H1 (cell line): ENCODE measurements around the gene NANOS2. TPM values are rescaled to one million over a fixed set of nuclear protein-coding genes. Genes with fewer than 3 reads are reported as not detected.
A peak's percentile ranks its signal among the peaks of the same experiment; 100 is the strongest.

ENCODE experiments used
- CTCF ChIA-PET: fragments of 300-600 bp; sonication (Branson Sonifier 250); formaldehyde crosslinking; loops from one replicate; lab custom pipeline; 2021; ENCODE audit not compliant: partially characterized antibody; lab: Charles Lee
- POLR2A ChIA-PET: fragments of 300-600 bp; sonication (Branson Sonifier 250); formaldehyde crosslinking; loops from one replicate; lab custom pipeline; 2021; ENCODE audit warnings: inconsistent platforms; ENCODE audit not compliant: partially characterized antibody; lab: Charles Lee
- DNase-seq, 2 experiments: peaks; one replicate each; pipeline versions ENCODE4 v3.0.0 to v3.0.0-alpha.2; 2010 to 2022; ENCODE audit warnings: low spot score in 2 of 2, low read depth in 1 of 2, mixed read lengths in 1 of 2
- FAIRE-seq: peaks from 2 replicates; lab custom pipeline; 2011; peaks lifted over from hg19 to GRCh38; lab: Jason Lieb, UNC
- H2AFZ ChIP-seq: 2 replicates; pipeline ENCODE4 v1.8.1; 2012; ENCODE audit warnings: low read length, inconsistent platforms
- H2AK5ac ChIP-seq: 2 replicates; pipeline ENCODE4 v1.6.1; 2013; ENCODE audit warnings: low read depth, low read length
- H2BK120ac ChIP-seq: replicated peaks from 2 replicates; pipeline ENCODE3; 2013; ENCODE audit warnings: low read depth, low read length, inconsistent platforms
- H2BK12ac ChIP-seq: 2 replicates; pipeline ENCODE4 v1.6.1; 2013; ENCODE audit warnings: low read depth, low read length
- H2BK15ac ChIP-seq: 2 replicates; pipeline ENCODE4 v1.6.1; 2013; ENCODE audit warnings: low read length
- H2BK20ac ChIP-seq: 2 replicates; pipeline ENCODE4 v1.6.1; 2013; ENCODE audit warnings: low read length
- H2BK5ac ChIP-seq: 2 replicates; pipeline ENCODE4 v1.6.1; 2013; ENCODE audit warnings: low read depth, low read length
- H3K14ac ChIP-seq: 2 replicates; pipeline ENCODE4 v1.6.1; 2013; ENCODE audit warnings: inconsistent platforms; ENCODE audit not compliant: insufficient read length
- H3K18ac ChIP-seq: 2 replicates; pipeline ENCODE4 v1.6.1; 2013; ENCODE audit warnings: low read length; ENCODE audit errors: extremely low read depth
- H3K23ac ChIP-seq: 2 replicates; pipeline ENCODE4 v1.6.1; 2013; ENCODE audit warnings: inconsistent platforms; ENCODE audit not compliant: insufficient read length
- H3K23me2 ChIP-seq: 2 replicates; pipeline ENCODE4 v1.6.1; 2013; ENCODE audit warnings: low read depth, low read length
- H3K27ac ChIP-seq: 2 replicates; pipeline ENCODE4 v1.6.1; 2011; ENCODE audit warnings: low read depth, low read length, inconsistent platforms
- H3K27me3 ChIP-seq, 4 experiments: replicated peaks in 1 of 4; 1 replicate in 1 of 4; 2 replicates in 3 of 4; pipeline versions ENCODE4 v1.6.1 to v1.8.1; 2011 to 2013; ENCODE audit warnings: low read length in 3 of 4, mild to moderate bottlenecking in 3 of 4, inconsistent platforms in 2 of 4, mixed read lengths in 2 of 4, moderate library complexity in 1 of 4; ENCODE audit not compliant: control insufficient read depth in 3 of 4, insufficient read depth in 3 of 4; ENCODE audit errors: extremely low read depth in 1 of 4
- H3K36me3 ChIP-seq, 4 experiments: 2 replicates each; pipeline versions ENCODE4 v1.6.1 to v1.8.1; 2011 to 2013; ENCODE audit warnings: mild to moderate bottlenecking in 4 of 4, low read length in 3 of 4, moderate library complexity in 2 of 4, control low read depth in 1 of 4, inconsistent platforms in 1 of 4; ENCODE audit not compliant: insufficient read depth in 4 of 4, control insufficient read depth in 2 of 4
- H3K4ac ChIP-seq: replicated peaks from 2 replicates; pipeline ENCODE3; 2013; ENCODE audit warnings: low read length, low read depth, mixed read lengths, inconsistent platforms; ENCODE audit not compliant: insufficient read length
- H3K4me1 ChIP-seq, 4 experiments: replicated peaks in 1 of 4; 1 replicate in 1 of 4; 2 replicates in 3 of 4; pipeline versions ENCODE4 v1.6.1 to v1.8.1; 2011 to 2013; ENCODE audit warnings: low read length in 3 of 4, inconsistent platforms in 2 of 4, mixed read lengths in 1 of 4; ENCODE audit not compliant: insufficient read depth in 4 of 4, control insufficient read depth in 3 of 4
- H3K4me2 ChIP-seq, 2 experiments: 2 replicates each; pipeline versions ENCODE4 v1.6.1 to v1.8.1; 2011 to 2013; ENCODE audit warnings: low read depth in 2 of 2, low read length in 2 of 2, control low read depth in 1 of 2, inconsistent platforms in 1 of 2, mild to moderate bottlenecking in 1 of 2; ENCODE audit not compliant: insufficient read depth in 1 of 2
- H3K4me3 ChIP-seq, 4 experiments: fragments of 200-600, 300-600 bp in 1 of 4; sonication (generic), shearing (Covaris generic), sonication (Bioruptor Twin) in 1 of 4; 2 replicates each; pipeline versions ENCODE4 v1.5.1 to v1.8.1; 2011 to 2016; ENCODE audit warnings: low read length in 4 of 4, low read depth in 3 of 4, control low read depth in 2 of 4, inconsistent platforms in 2 of 4, mild to moderate bottlenecking in 2 of 4, mixed read lengths in 1 of 4, moderate library complexity in 1 of 4; ENCODE audit not compliant: insufficient read depth in 2 of 4; ENCODE audit errors: extremely low read depth in 1 of 4
- H3K56ac ChIP-seq: replicated peaks from 2 replicates; pipeline ENCODE3; 2013; ENCODE audit warnings: low read depth, mild to moderate bottlenecking, mixed read lengths, low read length, inconsistent platforms; ENCODE audit not compliant: insufficient read length
- H3K79me1 ChIP-seq: 2 replicates; pipeline ENCODE4 v1.6.1; 2013; ENCODE audit warnings: low read depth, low read length, control low read depth
- H3K79me2 ChIP-seq, 2 experiments: 2 replicates each; pipeline versions ENCODE4 v1.6.1 to v1.8.1; 2012 to 2013; ENCODE audit warnings: low read length in 2 of 2, mild to moderate bottlenecking in 2 of 2, inconsistent platforms in 1 of 2; ENCODE audit not compliant: insufficient read depth in 2 of 2, control insufficient read depth in 1 of 2
- H3K9ac ChIP-seq, 4 experiments: replicated peaks in 1 of 4; 1 replicate in 1 of 4; 2 replicates in 3 of 4; pipeline versions ENCODE4 v1.6.1 to v1.8.1; 2011 to 2013; ENCODE audit warnings: low read depth in 3 of 4, low read length in 3 of 4, control low read depth in 2 of 4, mild to moderate bottlenecking in 2 of 4, moderate library complexity in 2 of 4, inconsistent platforms in 1 of 4; ENCODE audit errors: extremely low read depth in 1 of 4
- H3K9me3 ChIP-seq, 2 experiments: 2 replicates each; pipeline versions ENCODE4 v1.6.1 to v1.8.1; 2012 to 2013; ENCODE audit warnings: mild to moderate bottlenecking in 2 of 2, moderate library complexity in 2 of 2, control low read depth in 1 of 2, inconsistent platforms in 1 of 2, low read depth in 1 of 2, low read length in 1 of 2, mixed read lengths in 1 of 2; ENCODE audit not compliant: insufficient read depth in 2 of 2
- H4K20me1 ChIP-seq, 2 experiments: replicated peaks in 1 of 2; 2 replicates each; pipeline versions ENCODE3 to v1.8.1; 2011 to 2013; ENCODE audit warnings: inconsistent platforms in 2 of 2, low read length in 2 of 2, mild to moderate bottlenecking in 1 of 2; ENCODE audit not compliant: insufficient read depth in 2 of 2, control insufficient read depth in 1 of 2
- H4K5ac ChIP-seq: 2 replicates; pipeline ENCODE4 v1.6.1; 2013; ENCODE audit warnings: low read length, low read depth, mixed read lengths, inconsistent platforms; ENCODE audit not compliant: insufficient read length
- H4K8ac ChIP-seq: 2 replicates; pipeline ENCODE4 v1.8.0; 2013; ENCODE audit warnings: mild to moderate bottlenecking, moderate library complexity, low read length, inconsistent platforms; ENCODE audit not compliant: insufficient read depth; ENCODE audit errors: extremely low read depth
- H4K91ac ChIP-seq: replicated peaks from 2 replicates; pipeline ENCODE3; 2013; ENCODE audit warnings: low read length, mixed read lengths, inconsistent platforms; ENCODE audit not compliant: insufficient read length
- ASH2L ChIP-seq: fragments of 200-600, 300-600 bp; sonication (generic); IDR thresholded peaks from one replicate; pipeline ENCODE4 v1.7.1; 2017; ENCODE audit warnings: low read length
- CEBPB ChIP-seq: IDR thresholded peaks from 2 replicates; pipeline ENCODE4 v1.6.1; 2012; ENCODE audit warnings: low read depth, low read length
- CHD2 ChIP-seq: IDR thresholded peaks from 2 replicates; pipeline ENCODE4 v1.6.1; 2012; ENCODE audit warnings: low read length, improper control_type of control experiment
- CREB1 ChIP-seq: IDR thresholded peaks from 2 replicates; pipeline ENCODE4 v1.6.1; 2012; ENCODE audit warnings: inconsistent platforms
- EZH2 ChIP-seq: fragments of 200-600 bp; sonication (generic); IDR thresholded peaks from 2 replicates; pipeline ENCODE4 v1.7.1; 2012; ENCODE audit warnings: low read depth, mild to moderate bottlenecking, moderate library complexity, low read length, inconsistent platforms; ENCODE audit not compliant: severe bottlenecking
- TBP ChIP-seq: IDR thresholded peaks from 2 replicates; pipeline ENCODE4 v1.6.1; 2011; ENCODE audit warnings: low read depth, low read length, improper control_type of control experiment
- WGBS, 2 experiments: shearing (Covaris generic) in 1 of 2; methylation state at CpG; one replicate each; pipeline versions ENCODE4 v1.1.6 to v1.1.7; 2013 to 2015; ENCODE audit warnings: low lambda C conversion rate in 2 of 2, mixed read lengths in 2 of 2, inconsistent platforms in 1 of 2, low coverage in 1 of 2, missing lambda C conversion rate in 1 of 2; ENCODE audit not compliant: insufficient replicate concordance in 2 of 2, insufficient coverage in 1 of 2, insufficient read length in 1 of 2; ENCODE audit errors: extremely low coverage in 1 of 2, missing lambda C conversion rate in 1 of 2; 5-methylcytosine and 5-hydroxymethylcytosine counted together
- polyA plus RNA-seq, 7 experiments: library from polyadenylated mRNA; depleted of rRNA in 3 of 7; stranded (reverse) in 5 of 7; unstranded in 2 of 7; fragments of >200 nt in 5 of 7; fragments of 200-250 nt in 2 of 7; gene quantifications; 1 replicate in 5 of 7; 2 replicates in 1 of 7; 4 replicates in 1 of 7; pipeline versions ENCODE4 v1.2.1 to v1.2.3, GENCODE V29; 2011 to 2013; ENCODE audit warnings: missing spikeins in 2 of 7, mixed read lengths in 2 of 7
- total RNA-seq: library from RNA; stranded (reverse); fragmentation: NEBNext Ultra II Directional; extraction: Animal tissue kit (Norgen Biotek cat#: 25700); gene quantifications from 2 replicates; pipeline ENCODE4 v1.2.1, GENCODE V29; 2021

NANOS2 gene
- total and polyA plus RNA-seq, 2 of the 8 experiments (the other 6 are each of a cell fraction or from before 2014, with no cell fraction given): 0.20 TPM; not detected in 1

GRCh38 chr19:45938733-45939319, 24.2 kb upstream of the NANOS2 start:
- H3K4me1 ChIP-seq: peaks cover 0 to 3% (median 0%) of the 10 kb centered on the region in 4 experiments; a peak in 2 of 7 replicates
- no peak overlapping the region for H3K4me3 ChIP-seq
- H2AFZ ChIP-seq: no peak overlapping the region
- POLR2A ChIA-PET: interaction anchor here (1.0 to 1.2 kb wide), 2 partner anchors 11 to 14 kb away, joined by 3 to 5 read pairs; no protein-coding TSS in a partner anchor
- peaks cover 0 to 2% of the 10 kb centered on the region in 2 experiments for H4K20me1 ChIP-seq
- H2BK5ac ChIP-seq: no peak overlapping the region
- no peak overlapping the region for H3K56ac ChIP-seq
- no peak overlapping the region for H4K5ac ChIP-seq
- H3K79me1 ChIP-seq: no peaks in the 10 kb centered on the region
- H3K4me2 ChIP-seq: no peak overlapping the region
- TF ChIP-seq TBP (no peak), CREB1 (0 out of 2 replicates have a peak, but pooled peaks have one; percentile 11), CHD2 (no peak), ASH2L (no peak), EZH2 (no peak), CEBPB (no peak)
- H2BK120ac ChIP-seq: no peak overlapping the region
- peaks cover 0 to 9% (median 0%) of the 10 kb centered on the region in 4 experiments; a peak in 2 of 8 replicates for H3K36me3 ChIP-seq
- H2BK20ac ChIP-seq: no peak overlapping the region
- H3K4ac ChIP-seq: no peak overlapping the region
- H3K9ac ChIP-seq: no peak overlapping the region
- H2BK15ac ChIP-seq: no peak overlapping the region
- no peaks in the 10 kb centered on the region for H3K9me3 ChIP-seq
- no peak overlapping the region for H4K8ac ChIP-seq
- no peak overlapping the region for H2AK5ac ChIP-seq
- no peak for FAIRE-seq
- H3K27me3 ChIP-seq: no peaks in the 10 kb centered on the region
- H3K14ac ChIP-seq: no peak overlapping the region
- H3K23ac ChIP-seq: no peak overlapping the region
- no peak overlapping the region for H3K18ac ChIP-seq
- WGBS, 2 experiments: 92% methylated on average over 3 of the region's 3 CpGs; no CpG with 5 or more reads in 1 of the 2 experiments
- H2BK12ac ChIP-seq: no peak overlapping the region
- no peak overlapping the region for H4K91ac ChIP-seq
- no peak overlapping the region for H3K27ac ChIP-seq
- no peaks in the 10 kb centered on the region for H3K23me2 ChIP-seq
- CTCF ChIA-PET: interaction anchor here (0.6 to 0.9 kb wide), 2 partner anchors 15 to 69 kb away, joined by 3 read pairs; no protein-coding TSS in a partner anchor
- DNase-seq: no peak
- H3K79me2 ChIP-seq: no peaks in the 10 kb centered on the region
